Lower lobe of right lung (tissue), 2 donors: ENCODE measurements around the gene TAS2R9. TPM values are rescaled to one million over a fixed set of nuclear protein-coding genes. Genes with fewer than 3 reads are reported as not detected.

Experiments
- ATAC-seq, 2 donors: fragments of 200-7000 bp; cut with Tn5 transposase; one replicate each; pipeline ENCODE4 v1.9.1; 2020 to 2022; ENCODE audit warnings: mild to moderate bottlenecking in 2 of 2, moderate library complexity in 2 of 2
- DNase-seq: peaks from one replicate; pipeline ENCODE4 v3.0.0-alpha.2; 2020
- H3K27ac ChIP-seq: fragments of 200-600 bp; one replicate; pipeline ENCODE4 v1.8.0; 2022
- H3K27me3 ChIP-seq: fragments of 200-600 bp; one replicate; pipeline ENCODE4 v1.8.0; 2022; ENCODE audit warnings: low read depth
- H3K36me3 ChIP-seq: fragments of 200-600 bp; one replicate; pipeline ENCODE4 v1.8.0; 2022; ENCODE audit warnings: mild to moderate bottlenecking
- H3K4me1 ChIP-seq: fragments of 200-600 bp; one replicate; pipeline ENCODE4 v1.8.0; 2022
- H3K4me3 ChIP-seq: fragments of 200-600 bp; one replicate; pipeline ENCODE4 v1.8.0; 2022; ENCODE audit warnings: mild to moderate bottlenecking
- H3K9me3 ChIP-seq: fragments of 200-600 bp; one replicate; pipeline ENCODE4 v1.8.0; 2022
- CTCF ChIP-seq: fragments of 200-600 bp; IDR thresholded peaks from one replicate; pipeline ENCODE4 v1.8.0; 2022; ENCODE audit warnings: antibody characterized with exemption, mild to moderate bottlenecking
- intact Hi-C: fragments of 100-400 bp; cut with DNase I; formaldehyde crosslinking; loops from one replicate; pipeline ENCODE4 v1.11.0; 2022
- long read RNA-seq: library from polyadenylated mRNA; unstranded; transcript quantifications from one replicate; pipeline ENCODE4 v2.0.0, GENCODE V29; 2021
- total RNA-seq: library from RNA; stranded (reverse); fragmentation: NEBNext Ultra II Directional; extraction: Animal tissue kit (Norgen Biotek cat#: 25700); gene quantifications from one replicate; pipeline ENCODE4 v1.2.1, GENCODE V29; 2021
- donor health status: DM: no; HTN: yes; CAD: no; lungs with severe emphysema.

TAS2R9 gene
- not detected for total RNA-seq
- long read RNA-seq, result 0 reads

GRCh38 chr12:10810068-10810467, at the start of gene TAS2R9:
Gene TAS2R9 (minus strand): TSS chr12:10810168. CDS start chr12:10810075, 93 bp downstream.
- no peak for TF ChIP-seq CTCF
- Histone ChIP-seq H3K27me3 (no peaks in the 10 kb centered on the region), H3K9me3 (no peaks in the 10 kb centered on the region), H3K4me1 (no peaks in the 10 kb centered on the region), H3K36me3 (no peaks in the 10 kb centered on the region), H3K4me3 (no peak within 1 kb of the TSS), H3K27ac (no peak within 1 kb of the TSS)
- no peak for DNase-seq
- intact Hi-C loops, result no loop called here
- no peak for ATAC-seq

GRCh38 chr12:10855807-10856206, 45.8 kb upstream of the TAS2R9 start:
- ATAC-seq (no peak), DNase-seq (no peak)
- Histone ChIP-seq H3K4me1 (no peaks in the 10 kb centered on the region), H3K27ac (no peak overlapping the region), H3K4me3 (no peak overlapping the region), H3K27me3 (no peaks in the 10 kb centered on the region), H3K9me3 (peaks cover 11% of the 10 kb centered on the region), H3K36me3 (no peaks in the 10 kb centered on the region)
- no peak for TF ChIP-seq CTCF
- intact Hi-C loops, result no loop called here

GRCh38 chr12:10853776-10854175, 43.8 kb upstream of the TAS2R9 start:
- intact Hi-C loops, result no loop called here
- ATAC-seq (no peak), DNase-seq (no peak)

GRCh38 chr12:10851243-10851858, 41.4 kb upstream of the TAS2R9 start:
- no peak for DNase-seq

More at GRCh38 chr12:10853776-10854175, 43.8 kb upstream of the TAS2R9 start:
- Histone ChIP-seq H3K27me3 (no peaks in the 10 kb centered on the region), H3K9me3 (peaks cover 11% of the 10 kb centered on the region), H3K4me3 (no peak overlapping the region), H3K36me3 (no peaks in the 10 kb centered on the region), H3K27ac (no peak overlapping the region), H3K4me1 (no peaks in the 10 kb centered on the region)
- no peak for TF ChIP-seq CTCF

GRCh38 chr12:10849425-10849878, 39.5 kb upstream of the TAS2R9 start, which contains the start of gene PRR4:
Gene PRR4 (minus strand): TSS chr12:10849475. CDS start chr12:10849437, 38 bp downstream.
- TF ChIP-seq CTCF, result no peak
- Histone ChIP-seq H3K4me1 (no peaks in the 10 kb centered on the region), H3K9me3 (no peaks in the 10 kb centered on the region), H3K27ac (no peak within 1 kb of the TSS), H3K36me3 (no peaks in the 10 kb centered on the region), H3K4me3 (no peak within 1 kb of the TSS), H3K27me3 (no peaks in the 10 kb centered on the region)
- intact Hi-C loops, result no loop called here
- DNase-seq, result no peak
- no peak for ATAC-seq

More at GRCh38 chr12:10851243-10851858, 41.4 kb upstream of the TAS2R9 start:
- H3K27ac ChIP-seq, result no peak overlapping the region
- peaks cover 6% of the 10 kb centered on the region for H3K9me3 ChIP-seq
- no peak for TF ChIP-seq CTCF
- H3K36me3 ChIP-seq, result no peaks in the 10 kb centered on the region
- intact Hi-C loops, result no loop called here
- no peaks in the 10 kb centered on the region for H3K27me3 ChIP-seq
- ATAC-seq, result no peak
- H3K4me1 ChIP-seq, result no peaks in the 10 kb centered on the region
- no peak overlapping the region for H3K4me3 ChIP-seq
